ENCODE data around the gene CRHR2. TPM values are rescaled to one million over a fixed set of nuclear protein-coding genes. Genes with fewer than 3 reads are reported as not detected.

CRHR2 gene
- total and polyA plus RNA-seq, 4 donors = 0.02 to 0.20 TPM; not detected in 2

GRCh38 chr7:30664184-30664885, 17.9 kb downstream of the CRHR2 start:
- 83% methylated on average over 2 of the region's 2 CpGs for WGBS, 2 donors
- TF ChIP-seq CTCF (IDR thresholded peaks at IDR 0.05; ENCODE audit: control extremely low read depth, extremely low read depth) = no peak
- no peaks in the 10 kb centered on the region for H3K4me1 ChIP-seq (ENCODE audit: control insufficient read depth in 5 of 5, insufficient read depth in 5 of 5, low read length in 5 of 5)
- H3K9me3 ChIP-seq (ENCODE audit: control insufficient read depth in 4 of 4, insufficient read depth in 3 of 4, low read length in 3 of 4) = no peaks in the 10 kb centered on the region
- no peak overlapping the region for H3K4me3 ChIP-seq
- no peaks in the 10 kb centered on the region for H3K27me3 ChIP-seq (ENCODE audit: control insufficient read depth in 3 of 3, insufficient read depth in 3 of 3, low read length in 2 of 3)
- H3K36me3 ChIP-seq (ENCODE audit: control insufficient read depth in 4 of 4, insufficient read depth in 4 of 4, low read length in 4 of 4) = no peaks in the 10 kb centered on the region
- H3K9ac ChIP-seq (ENCODE audit: insufficient read depth in 1 of 2, low read length in 2 of 2) = no peak overlapping the region
- ATAC-seq (ENCODE audit: insufficient read depth, low FRiP score) = no peak
- no peak overlapping the region for H3K27ac ChIP-seq (ENCODE audit: low read depth in 1 of 2, low read length in 1 of 2)
- no peak for DNase-seq

- no peak for TF ChIP-seq CTCF (IDR thresholded peaks at IDR 0.05; ENCODE audit: control extremely low read depth, extremely low read depth)
- H3K9ac ChIP-seq (ENCODE audit: insufficient read depth in 1 of 2, low read length in 2 of 2) = no peak overlapping the region
- no peak overlapping the region for H3K4me3 ChIP-seq
- no peak overlapping the region for H3K27ac ChIP-seq (ENCODE audit: low read depth in 1 of 2, low read length in 1 of 2)
- H3K9me3 ChIP-seq (ENCODE audit: control insufficient read depth in 4 of 4, insufficient read depth in 3 of 4, low read length in 3 of 4) = no peaks in the 10 kb centered on the region
- H3K36me3 ChIP-seq (ENCODE audit: control insufficient read depth in 4 of 4, insufficient read depth in 4 of 4, low read length in 4 of 4) = no peaks in the 10 kb centered on the region
- no peak for DNase-seq
- ATAC-seq (ENCODE audit: insufficient read depth, low FRiP score) = no peak
- WGBS, 2 donors = 74 to 81% methylated on average over 4 of the region's 4 CpGs
- no peaks in the 10 kb centered on the region for H3K4me1 ChIP-seq (ENCODE audit: control insufficient read depth in 5 of 5, insufficient read depth in 5 of 5, low read length in 5 of 5)
- H3K27me3 ChIP-seq (ENCODE audit: control insufficient read depth in 3 of 3, insufficient read depth in 3 of 3, low read length in 2 of 3) = no peaks in the 10 kb centered on the region
Observed at GRCh38 chr7:30663414-30663813, 18.8 kb downstream of the CRHR2 start.

- 87 to 90% methylated on average over 9 of the region's 9 CpGs for WGBS, 2 donors
- ATAC-seq (ENCODE audit: insufficient read depth, low FRiP score) = no peak
- no peaks in the 10 kb centered on the region for H3K36me3 ChIP-seq (ENCODE audit: control insufficient read depth in 4 of 4, insufficient read depth in 4 of 4, low read length in 4 of 4)
- no peaks in the 10 kb centered on the region for H3K27me3 ChIP-seq (ENCODE audit: control insufficient read depth in 3 of 3, insufficient read depth in 3 of 3, low read length in 2 of 3)
- no peak overlapping the region for H3K9ac ChIP-seq (ENCODE audit: insufficient read depth in 1 of 2, low read length in 2 of 2)
- H3K4me3 ChIP-seq = no peak overlapping the region
- no peaks in the 10 kb centered on the region for H3K9me3 ChIP-seq (ENCODE audit: control insufficient read depth in 4 of 4, insufficient read depth in 3 of 4, low read length in 3 of 4)
- no peak overlapping the region for H3K27ac ChIP-seq (ENCODE audit: low read depth in 1 of 2, low read length in 1 of 2)
- DNase-seq = no peak
- no peaks in the 10 kb centered on the region for H3K4me1 ChIP-seq (ENCODE audit: control insufficient read depth in 5 of 5, insufficient read depth in 5 of 5, low read length in 5 of 5)
- no peak for TF ChIP-seq CTCF (IDR thresholded peaks at IDR 0.05; ENCODE audit: control extremely low read depth, extremely low read depth)
Observed at GRCh38 chr7:30662431-30662939, 19.8 kb downstream of the CRHR2 start.

All from lung (tissue), 12 donors.